WTC11 (cell line): Measurements from ENCODE around the gene SLC25A21. TPM values are rescaled to one million over a fixed set of nuclear protein-coding genes. Genes with fewer than 3 reads are reported as not detected.

Experiments used
- ATAC-seq: fragments of 200-7000 bp; cut with Tn5 transposase; 2 replicates; pipeline ENCODE4 v1.10.0; 2021; ENCODE audit warnings: mild to moderate bottlenecking, moderate library complexity
- CTCF ChIA-PET: fragments of 300-600 bp; sonication (Branson Sonifier 250); formaldehyde crosslinking; loops from one replicate; lab custom pipeline; 2021; ENCODE audit warnings: antibody characterized with exemption; lab: Charles Lee
- POLR2A ChIA-PET: fragments of 350-600 bp; sonication (Branson Sonifier 250); formaldehyde crosslinking; loops from one replicate; lab custom pipeline; 2021; ENCODE audit warnings: antibody characterized with exemption; lab: Charles Lee
- DNase-seq: peaks from one replicate; pipeline ENCODE4 v3.0.0; 2021; ENCODE audit warnings: low spot score
- H3K27ac Mint-ChIP-seq: 2 replicates; pipeline ENCODE4 v1.8.0; 2021; ENCODE audit warnings: mixed read lengths
- H3K27me3 Mint-ChIP-seq: 2 replicates; pipeline ENCODE4 v1.8.0; 2021; ENCODE audit warnings: low read depth, mild to moderate bottlenecking, moderate library complexity, mixed read lengths
- H3K36me3 Mint-ChIP-seq: 2 replicates; pipeline ENCODE4 v1.8.0; 2021; ENCODE audit warnings: mixed read lengths
- H3K4me1 Mint-ChIP-seq: 2 replicates; pipeline ENCODE4 v1.8.0; 2022; ENCODE audit warnings: mixed read lengths
- H3K4me3 Mint-ChIP-seq: 2 replicates; pipeline ENCODE4 v1.8.0; 2021; ENCODE audit warnings: mild to moderate bottlenecking, moderate library complexity, mixed read lengths
- H3K9me3 Mint-ChIP-seq: 2 replicates; pipeline ENCODE4 v1.8.0; 2021; ENCODE audit warnings: mixed read lengths
- CTCF ChIP-seq: fragments of 200-600 bp; IDR thresholded peaks from 2 replicates; pipeline ENCODE4 v1.8.0; 2022; ENCODE audit warnings: antibody characterized with exemption
- ERG ChIP-seq: fragments of 250-450 bp; sonication (Bioruptor Pico); IDR thresholded peaks from 2 replicates; pipeline ENCODE4 v1.8.0; 2021; ENCODE audit warnings: mild to moderate bottlenecking
- FOXJ3 ChIP-seq: sonication (generic); formaldehyde crosslinking; IDR thresholded peaks from 2 replicates; pipeline ENCODE4 v1.9.0; 2021; ENCODE audit warnings: missing genetic modification reagents, mild to moderate bottlenecking, borderline replicate concordance
- FOXP1 ChIP-seq: sonication (generic); formaldehyde crosslinking; IDR thresholded peaks from 2 replicates; pipeline ENCODE4 v1.8.0; 2022; ENCODE audit warnings: missing genetic modification reagents, mild to moderate bottlenecking, moderate library complexity, borderline replicate concordance
- GABPB1 ChIP-seq: sonication (generic); formaldehyde crosslinking; IDR thresholded peaks from 2 replicates; pipeline ENCODE4 v1.8.1; 2023; ENCODE audit warnings: mild to moderate bottlenecking, missing genetic modification reagents
- MXD4 ChIP-seq: fragments of 250-450 bp; sonication (Bioruptor Pico); IDR thresholded peaks from 2 replicates; pipeline ENCODE4 v1.8.0; 2021; ENCODE audit warnings: mild to moderate bottlenecking, moderate library complexity, borderline replicate concordance
- NFE2L1 ChIP-seq: sonication (generic); formaldehyde crosslinking; IDR thresholded peaks from 2 replicates; pipeline ENCODE4 v1.8.1; 2023; ENCODE audit warnings: missing genetic modification reagents
- TEAD1 ChIP-seq: sonication (generic); formaldehyde crosslinking; IDR thresholded peaks from 2 replicates; pipeline ENCODE4 v1.8.0; 2022; ENCODE audit warnings: mild to moderate bottlenecking, missing genetic modification reagents
- USF2 ChIP-seq: sonication (generic); formaldehyde crosslinking; IDR thresholded peaks from 2 replicates; pipeline ENCODE4 v1.8.1; 2023; ENCODE audit warnings: mild to moderate bottlenecking, missing genetic modification reagents, moderate library complexity
- ZNF138 ChIP-seq: sonication (generic); formaldehyde crosslinking; conservative IDR thresholded peaks from 2 replicates; pipeline ENCODE4 v1.8.1; 2022; ENCODE audit warnings: mild to moderate bottlenecking, moderate library complexity, missing genetic modification reagents
- ZNF263 ChIP-seq: sonication (generic); formaldehyde crosslinking; IDR thresholded peaks from 2 replicates; pipeline ENCODE4 v1.8.1; 2022; ENCODE audit warnings: low read depth, mild to moderate bottlenecking, moderate library complexity, missing genetic modification reagents
- ZNF416 ChIP-seq: fragments of 250-450 bp; sonication (Bioruptor Pico); IDR thresholded peaks from 2 replicates; pipeline ENCODE4 v1.9.0; 2021; ENCODE audit warnings: mild to moderate bottlenecking, inconsistent platforms
- total RNA-seq: library from RNA; stranded (reverse); gene quantifications from 3 replicates; pipeline ENCODE4 v1.2.3, GENCODE V29; 2021
- TF ChIP-seq, protein P1 (sequence below): sonication (generic); formaldehyde crosslinking; IDR thresholded peaks from 2 replicates; pipeline ENCODE4 v1.8.1; 2022; ENCODE audit warnings: low read depth, mild to moderate bottlenecking, moderate library complexity, missing genetic modification reagents, borderline replicate concordance
- TF ChIP-seq, protein P2 (sequence below): sonication (generic); formaldehyde crosslinking; IDR thresholded peaks from 2 replicates; pipeline ENCODE4 v1.8.1; 2023; ENCODE audit warnings: mild to moderate bottlenecking, moderate library complexity, missing genetic modification reagents
- TF ChIP-seq, protein P3 (sequence below): sonication (generic); formaldehyde crosslinking; IDR thresholded peaks from 2 replicates; pipeline ENCODE4 v1.8.1; 2022; ENCODE audit warnings: low read depth, missing genetic modification reagents, borderline replicate concordance

Gene SLC25A21
- total RNA-seq, 1 experiment from 2014 or later, result 8.2 TPM

GRCh38 chr14:36998686-36999085 lies 173.7 kb downstream of the SLC25A21 start:
- no peak overlapping the region for H3K4me3 Mint-ChIP-seq
- H3K27ac Mint-ChIP-seq, result no peak overlapping the region
- H3K4me1 Mint-ChIP-seq, result no peaks in the 10 kb centered on the region
- no peaks in the 10 kb centered on the region for H3K27me3 Mint-ChIP-seq
- CTCF ChIA-PET, result no interaction called here
- H3K9me3 Mint-ChIP-seq, result no peaks in the 10 kb centered on the region
- no peak for ATAC-seq
- DNase-seq, result no peak
- no peaks in the 10 kb centered on the region for H3K36me3 Mint-ChIP-seq
- no peak for TF ChIP-seq ZNF263
- no peak for TF ChIP-seq FOXP1 (CRISPR knock-in tag)
- no peak for TF ChIP-seq ERG (CRISPR knock-in tag)
- TF ChIP-seq, protein P1, sequence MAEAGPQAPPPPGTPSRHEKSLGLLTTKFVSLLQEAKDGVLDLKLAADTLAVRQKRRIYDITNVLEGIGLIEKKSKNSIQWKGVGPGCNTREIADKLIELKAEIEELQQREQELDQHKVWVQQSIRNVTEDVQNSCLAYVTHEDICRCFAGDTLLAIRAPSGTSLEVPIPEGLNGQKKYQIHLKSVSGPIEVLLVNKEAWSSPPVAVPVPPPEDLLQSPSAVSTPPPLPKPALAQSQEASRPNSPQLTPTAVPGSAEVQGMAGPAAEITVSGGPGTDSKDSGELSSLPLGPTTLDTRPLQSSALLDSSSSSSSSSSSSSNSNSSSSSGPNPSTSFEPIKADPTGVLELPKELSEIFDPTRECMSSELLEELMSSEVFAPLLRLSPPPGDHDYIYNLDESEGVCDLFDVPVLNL, result no peak
- TF ChIP-seq, protein P2, sequence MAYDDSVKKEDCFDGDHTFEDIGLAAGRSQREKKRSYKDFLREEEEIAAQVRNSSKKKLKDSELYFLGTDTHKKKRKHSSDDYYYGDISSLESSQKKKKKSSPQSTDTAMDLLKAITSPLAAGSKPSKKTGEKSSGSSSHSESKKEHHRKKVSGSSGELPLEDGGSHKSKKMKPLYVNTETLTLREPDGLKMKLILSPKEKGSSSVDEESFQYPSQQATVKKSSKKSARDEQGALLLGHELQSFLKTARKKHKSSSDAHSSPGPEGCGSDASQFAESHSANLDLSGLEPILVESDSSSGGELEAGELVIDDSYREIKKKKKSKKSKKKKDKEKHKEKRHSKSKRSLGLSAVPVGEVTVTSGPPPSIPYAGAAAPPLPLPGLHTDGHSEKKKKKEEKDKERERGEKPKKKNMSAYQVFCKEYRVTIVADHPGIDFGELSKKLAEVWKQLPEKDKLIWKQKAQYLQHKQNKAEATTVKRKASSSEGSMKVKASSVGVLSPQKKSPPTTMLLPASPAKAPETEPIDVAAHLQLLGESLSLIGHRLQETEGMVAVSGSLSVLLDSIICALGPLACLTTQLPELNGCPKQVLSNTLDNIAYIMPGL (CRISPR knock-in tag), result no peak
- POLR2A ChIA-PET, result no interaction called here

GRCh38 chr14:36997843-36998242 lies 174.6 kb downstream of the SLC25A21 start:
- TF ChIP-seq, protein P3, sequence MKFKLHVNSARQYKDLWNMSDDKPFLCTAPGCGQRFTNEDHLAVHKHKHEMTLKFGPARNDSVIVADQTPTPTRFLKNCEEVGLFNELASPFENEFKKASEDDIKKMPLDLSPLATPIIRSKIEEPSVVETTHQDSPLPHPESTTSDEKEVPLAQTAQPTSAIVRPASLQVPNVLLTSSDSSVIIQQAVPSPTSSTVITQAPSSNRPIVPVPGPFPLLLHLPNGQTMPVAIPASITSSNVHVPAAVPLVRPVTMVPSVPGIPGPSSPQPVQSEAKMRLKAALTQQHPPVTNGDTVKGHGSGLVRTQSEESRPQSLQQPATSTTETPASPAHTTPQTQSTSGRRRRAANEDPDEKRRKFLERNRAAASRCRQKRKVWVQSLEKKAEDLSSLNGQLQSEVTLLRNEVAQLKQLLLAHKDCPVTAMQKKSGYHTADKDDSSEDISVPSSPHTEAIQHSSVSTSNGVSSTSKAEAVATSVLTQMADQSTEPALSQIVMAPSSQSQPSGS (CRISPR knock-in tag), result no peak
- TF ChIP-seq NFE2L1 (CRISPR knock-in tag), result no peak
- TF ChIP-seq ZNF416 (CRISPR knock-in tag), result no peak
- TF ChIP-seq USF2 (CRISPR knock-in tag), result no peak
- TF ChIP-seq GABPB1 (CRISPR knock-in tag), result no peak
- TF ChIP-seq MXD4 (CRISPR knock-in tag), result no peak
- no peak for TF ChIP-seq ZNF263
- no peak for TF ChIP-seq CTCF
- TF ChIP-seq FOXJ3, result no peak
- no peak for TF ChIP-seq TEAD1 (CRISPR knock-in tag)
- TF ChIP-seq ZNF138 (CRISPR knock-in tag), result no peak
- no peaks in the 10 kb centered on the region for H3K4me1 Mint-ChIP-seq
- ATAC-seq (no peak), DNase-seq (no peak)
- H3K4me3 Mint-ChIP-seq, result no peak overlapping the region
- no peaks in the 10 kb centered on the region for H3K27me3 Mint-ChIP-seq
- no peak overlapping the region for H3K27ac Mint-ChIP-seq
- ChIA-PET POLR2A (no interaction called here), CTCF (no interaction called here)
- H3K9me3 Mint-ChIP-seq, result no peaks in the 10 kb centered on the region
- H3K36me3 Mint-ChIP-seq, result no peaks in the 10 kb centered on the region
